ENCODE results near the gene POLE.

- TF ChIP-seq CTCF (tag by site-specific recombination; IDR thresholded peaks at IDR 0.05) (no peak), ZBTB44 (tag by site-specific recombination; IDR thresholded peaks at IDR 0.05) (no peak), ZNF658 (tag by site-specific recombination; IDR thresholded peaks at IDR 0.05) (no peak), ZNF266 (tag by site-specific recombination; IDR thresholded peaks at IDR 0.05; ENCODE audit: low read depth) (no peak)
Measured at GRCh38 chr12:132580701-132581292, 106.3 kb downstream of the POLE start.

All from HEK293 (cell line).